Mucosa of rectum (tissue), 2 donors: Measurements from ENCODE around the gene LY6G6C.
"Not testable (repeated sequence)": the region's sequence is repeated elsewhere in the genome, so short reads cannot be mapped to it uniquely, and the experiment has no call there.

Experiments used
- H3K27ac ChIP-seq, 2 donors: one replicate each; pipeline ENCODE4 v1.7.0; 2013; ENCODE audit warnings: inconsistent platforms in 2 of 2, low read depth in 2 of 2, low read length in 2 of 2
- H3K27me3 ChIP-seq, 2 donors: one replicate each; pipeline ENCODE4 v1.7.0; 2013; ENCODE audit warnings: low read length in 2 of 2; ENCODE audit not compliant: control insufficient read depth in 2 of 2, insufficient read depth in 2 of 2
- H3K36me3 ChIP-seq, 2 donors: one replicate each; pipeline ENCODE4 v1.7.0; 2013; ENCODE audit warnings: low read length in 2 of 2; ENCODE audit not compliant: control insufficient read depth in 2 of 2, insufficient read depth in 2 of 2
- H3K4me1 ChIP-seq, 2 donors: one replicate each; pipeline ENCODE4 v1.7.0; 2013; ENCODE audit warnings: low read length in 2 of 2, mild to moderate bottlenecking in 1 of 2; ENCODE audit not compliant: control insufficient read depth in 2 of 2, insufficient read depth in 2 of 2
- H3K4me3 ChIP-seq, 2 donors: one replicate each; pipeline ENCODE4 v1.7.0; 2013; ENCODE audit warnings: low read length in 2 of 2
- H3K9ac ChIP-seq, 2 donors: one replicate each; pipeline ENCODE4 v1.7.0; 2013; ENCODE audit warnings: low read length in 2 of 2, low read depth in 1 of 2, mild to moderate bottlenecking in 1 of 2
- H3K9me3 ChIP-seq, 2 donors: one replicate each; pipeline ENCODE4 v1.7.0; 2013; ENCODE audit warnings: low read length in 2 of 2; ENCODE audit not compliant: control insufficient read depth in 2 of 2
- donor health status: healthy.
- donor health status: Normal muscosa, but diverticular disease.

Gene LY6G6C

DNA sequence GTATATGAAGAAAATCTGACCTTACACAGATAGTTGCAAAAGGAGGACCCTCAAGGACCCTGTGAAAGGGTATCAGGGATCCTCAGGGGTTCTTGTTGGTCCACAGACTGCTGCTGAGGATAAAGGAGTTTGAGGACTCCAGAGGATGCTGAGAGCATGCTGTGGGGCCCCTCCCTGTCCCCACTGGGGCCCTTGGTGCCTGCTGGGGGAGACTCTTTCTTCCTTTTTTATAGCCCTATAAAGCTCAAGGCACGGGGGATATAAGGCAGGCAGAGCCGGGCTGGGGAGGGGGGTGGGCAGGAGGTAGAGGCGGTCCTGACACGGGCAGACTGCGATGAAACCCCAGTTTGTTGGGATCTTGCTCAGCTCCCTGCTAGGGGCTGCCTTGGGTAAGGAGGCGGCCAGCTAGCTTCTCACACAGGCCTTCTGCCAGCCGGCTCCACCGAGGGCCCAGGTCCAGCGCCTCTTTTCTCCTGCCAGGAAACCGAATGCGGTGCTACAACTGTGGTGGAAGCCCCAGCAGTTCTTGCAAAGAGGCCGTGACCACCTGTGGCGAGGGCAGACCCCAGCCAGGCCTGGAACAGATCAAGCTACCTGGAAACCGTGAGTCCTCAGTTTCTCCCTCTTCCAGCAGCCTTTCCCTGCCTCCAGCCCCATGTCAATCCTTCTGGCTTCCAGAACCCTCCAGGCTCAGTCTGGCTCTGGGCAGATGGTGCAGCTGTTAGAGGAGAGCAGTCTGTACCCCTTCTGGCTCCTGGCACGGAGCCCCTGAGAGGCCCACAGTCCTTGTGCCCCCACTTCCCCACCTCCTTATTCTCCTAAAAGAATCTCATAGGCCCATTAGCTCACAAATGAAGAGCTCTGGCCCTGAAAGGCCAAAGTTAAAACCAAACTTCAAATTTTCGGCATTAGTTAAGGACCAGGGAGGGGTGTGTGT is 6.3 kb downstream of the LY6G6C start, which contains the start of gene LY6G6D:
Gene LY6G6D (plus strand): TSS at position 327 of the 937 bp plus-strand sequence. CDS start 8 bp downstream, at position 335.
- H3K4me1 ChIP-seq = peaks cover 29 to 64% of the 10 kb centered on the region in 2 donors
- no peak within 1 kb of the TSS for H3K4me3 ChIP-seq
- no peaks in the 10 kb centered on the region for H3K36me3 ChIP-seq
- no peaks in the 10 kb centered on the region for H3K27me3 ChIP-seq
- peak within 1 kb of the TSS; percentile 61 to 65 for H3K27ac ChIP-seq
- no peaks in the 10 kb centered on the region for H3K9me3 ChIP-seq
- peak within 1 kb of the TSS in 1 of 2 donors; percentile 36 for H3K9ac ChIP-seq

DNA sequence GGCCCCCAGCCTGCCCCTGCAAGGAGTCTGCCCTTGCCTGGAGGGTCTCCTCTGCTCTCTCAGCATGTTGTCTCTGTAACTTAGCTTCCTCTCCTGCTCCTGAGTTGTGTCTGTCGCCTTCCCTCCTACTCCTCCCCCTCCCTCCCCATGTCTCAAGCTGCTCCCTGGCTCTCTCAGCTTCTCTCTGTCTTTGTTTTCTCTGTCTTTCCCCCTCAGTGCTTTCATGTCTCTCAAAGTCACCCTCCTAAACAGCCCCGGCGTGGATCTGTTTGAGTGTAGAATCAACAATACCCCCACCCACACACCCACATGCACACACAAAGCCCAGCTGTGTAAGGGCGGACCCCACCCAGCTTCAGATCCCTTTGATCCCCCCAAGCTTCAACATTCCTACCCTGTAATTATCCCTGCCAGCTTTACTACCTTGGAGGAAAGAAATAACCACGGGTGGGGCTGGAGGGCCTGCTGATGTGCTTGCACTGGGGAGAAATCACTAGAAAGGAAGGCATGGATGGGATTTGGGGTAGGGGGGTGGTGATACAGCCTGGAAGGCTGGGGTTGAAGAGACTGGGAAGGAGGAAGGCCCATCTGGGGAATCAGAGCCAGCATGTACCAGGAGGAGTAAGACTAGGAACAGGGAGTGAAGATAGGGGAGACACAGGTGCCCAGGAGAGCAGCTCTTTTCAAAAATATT is 7.4 kb downstream of the LY6G6C start:
- H3K9ac ChIP-seq = peak overlapping the region in 1 of 2 donors; percentile 36
- H3K27ac ChIP-seq = peak overlapping the region; percentile 61 to 65
- H3K9me3 ChIP-seq = no peaks in the 10 kb centered on the region
- H3K4me1 ChIP-seq = peaks cover 29 to 57% of the 10 kb centered on the region in 2 donors
- H3K27me3 ChIP-seq = no peaks in the 10 kb centered on the region
- no peak overlapping the region for H3K4me3 ChIP-seq
- H3K36me3 ChIP-seq = no peaks in the 10 kb centered on the region

DNA sequence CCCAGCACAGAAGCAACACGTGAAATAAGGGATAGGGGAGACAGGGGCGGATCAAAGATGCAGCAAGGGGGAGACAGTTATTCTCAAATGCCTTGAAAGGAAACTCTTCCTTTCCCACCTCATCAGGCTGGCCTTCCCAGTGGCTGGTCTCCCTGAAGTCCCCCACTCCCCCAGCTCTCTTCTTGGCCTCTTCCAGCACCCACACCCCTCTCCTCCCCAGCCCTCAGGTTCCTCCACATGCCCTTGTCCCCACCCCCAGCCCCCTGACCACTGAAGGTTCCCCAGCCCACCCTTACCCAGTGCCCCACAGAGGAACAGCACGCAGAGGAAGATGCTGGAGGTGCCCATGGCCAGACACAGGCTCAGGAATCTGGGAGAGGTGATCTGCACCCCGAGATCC is 8.1 kb downstream of the LY6G6C start:
- peak overlapping the region in 1 of 2 donors; percentile 36 for H3K9ac ChIP-seq
- H3K4me3 ChIP-seq = no peak overlapping the region
- no peaks in the 10 kb centered on the region for H3K36me3 ChIP-seq
- peak overlapping the region; percentile 61 to 65 for H3K27ac ChIP-seq
- peaks cover 24 to 51% of the 10 kb centered on the region in 2 donors for H3K4me1 ChIP-seq
- H3K9me3 ChIP-seq = no peaks in the 10 kb centered on the region
- H3K27me3 ChIP-seq = no peaks in the 10 kb centered on the region

DNA sequence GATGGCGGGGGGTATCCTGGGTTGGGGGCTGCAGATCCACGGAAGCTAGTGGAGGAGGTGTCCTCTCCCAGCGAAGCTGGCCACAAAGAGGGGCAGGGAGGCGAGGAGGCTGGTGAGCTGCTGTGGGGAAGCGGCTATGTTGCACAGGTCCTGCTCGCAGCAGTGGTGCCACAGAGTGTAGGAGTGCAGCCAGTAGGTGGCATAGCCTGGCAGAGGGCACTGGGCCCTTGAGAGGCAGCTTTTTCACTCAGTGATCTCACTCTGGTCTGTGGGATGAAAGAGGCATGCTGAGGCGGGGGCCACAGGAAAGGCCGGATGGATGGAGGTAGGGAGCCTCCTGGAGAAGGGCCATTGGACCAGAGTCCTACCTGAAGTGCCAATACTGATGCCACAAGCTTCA is 9.2 kb downstream of the LY6G6C start:
- Histone ChIP-seq H3K9me3 (no peaks in the 10 kb centered on the region), H3K4me3 (no peak overlapping the region), H3K4me1 (peaks cover 21 to 39% of the 10 kb centered on the region in 2 donors)

DNA sequence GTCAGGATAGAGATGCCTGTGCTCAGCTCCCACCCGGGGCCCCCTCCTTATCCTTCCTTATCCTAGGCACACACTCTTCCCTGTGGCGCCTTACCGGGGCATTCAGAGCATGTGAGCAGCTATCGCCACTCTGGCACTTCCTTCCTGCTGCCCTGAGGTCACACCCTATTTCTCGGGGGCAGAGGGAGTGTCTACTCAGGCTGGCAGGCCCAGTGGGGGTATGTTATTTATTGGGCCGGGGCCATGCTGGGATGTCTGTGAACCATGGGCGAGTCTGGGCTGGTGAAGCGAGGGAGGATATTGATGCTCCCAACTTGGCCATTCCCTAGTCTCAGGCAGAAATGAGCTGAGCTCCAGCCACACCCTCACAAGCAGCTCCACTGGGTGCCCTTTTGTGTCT is 10.3 kb downstream of the LY6G6C start:
- Histone ChIP-seq H3K4me1 (peaks cover 21 to 37% of the 10 kb centered on the region in 2 donors), H3K9me3 (no peaks in the 10 kb centered on the region), H3K36me3 (no peaks in the 10 kb centered on the region), H3K9ac (peak overlapping the region in 1 of 2 donors; percentile 43), H3K4me3 (no peak overlapping the region), H3K27ac (peak overlapping the region; percentile 52 to 58), H3K27me3 (no peaks in the 10 kb centered on the region)

More for the DNA sequence above, 9.2 kb downstream of the LY6G6C start:
- Histone ChIP-seq H3K27ac (no peak overlapping the region), H3K36me3 (no peaks in the 10 kb centered on the region), H3K9ac (peak overlapping the region in 1 of 2 donors; percentile 8), H3K27me3 (no peaks in the 10 kb centered on the region)

DNA sequence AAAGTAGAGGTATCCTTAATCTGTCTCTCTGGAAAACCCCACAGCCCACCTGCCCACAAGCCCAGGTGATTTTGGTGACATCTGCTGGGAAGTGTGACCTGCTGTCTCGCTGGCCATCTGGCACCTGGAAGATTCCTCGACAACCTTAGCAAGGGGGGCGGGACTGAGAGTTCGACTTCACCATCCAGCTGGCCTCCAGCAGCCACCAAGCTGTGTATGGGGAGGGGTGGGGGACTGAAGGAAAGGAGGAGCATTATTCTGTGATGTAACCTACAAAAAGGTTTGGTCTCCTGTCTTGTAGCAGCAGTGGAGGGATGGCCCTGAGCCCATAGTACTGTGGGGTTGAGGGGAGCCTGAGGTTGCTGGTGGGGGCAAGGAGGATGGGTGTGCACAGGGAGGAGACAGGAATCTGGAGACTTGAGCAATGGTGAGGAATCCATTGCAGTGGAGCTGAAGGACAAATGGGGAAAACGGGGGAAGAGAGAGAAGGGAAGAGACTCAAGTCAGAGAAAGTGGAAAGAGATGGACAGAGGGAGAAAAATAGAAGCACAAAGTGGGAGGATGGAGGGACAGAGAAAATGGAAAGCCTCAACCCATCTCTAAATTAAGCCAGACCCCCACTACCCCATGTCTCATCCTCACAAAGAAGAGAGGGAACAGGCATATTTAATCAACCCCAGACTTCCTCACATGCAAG is 10.9 kb downstream of the LY6G6C start:
- Histone ChIP-seq H3K27me3 (no peaks in the 10 kb centered on the region), H3K4me3 (no peak overlapping the region), H3K9ac (peak overlapping the region in 1 of 2 donors; percentile 43), H3K27ac (peak overlapping the region; percentile 17 to 58), H3K4me1 (peaks cover 21 to 37% of the 10 kb centered on the region in 2 donors), H3K36me3 (no peaks in the 10 kb centered on the region), H3K9me3 (no peaks in the 10 kb centered on the region)

- not testable (repeated sequence) for H3K27ac ChIP-seq, H3K9ac ChIP-seq, H3K36me3 ChIP-seq, H3K9me3 ChIP-seq, H3K4me3 ChIP-seq, H3K27me3 ChIP-seq
- peaks cover 17 to 27% of the 10 kb centered on the region in 2 donors for H3K4me1 ChIP-seq
Observed at GRCh38 chr6:31709157-31709556, 12.4 kb downstream of the LY6G6C start.

DNA sequence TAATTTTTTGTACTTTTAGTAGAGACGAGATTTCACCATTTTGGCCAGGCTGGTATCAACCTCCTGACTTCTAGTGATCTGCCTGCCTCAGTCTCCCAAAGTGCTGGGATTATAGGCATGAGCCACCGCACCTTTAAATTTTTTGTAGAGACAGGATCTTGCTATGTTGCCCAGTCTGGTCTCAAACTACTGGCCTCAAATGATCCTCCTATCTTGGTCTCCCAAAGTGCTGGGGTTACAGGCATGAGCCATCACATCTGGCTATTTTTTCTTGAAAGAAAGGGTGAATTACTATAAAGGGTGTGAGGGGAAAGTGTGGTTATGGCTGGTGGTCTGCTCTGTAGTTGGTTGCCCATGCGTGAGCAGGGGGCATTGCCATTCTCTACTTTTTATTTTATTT is 13.3 kb downstream of the LY6G6C start:
- Histone ChIP-seq H3K36me3 (no peaks in the 10 kb centered on the region), H3K4me1 (peaks cover 11 to 20% of the 10 kb centered on the region in 2 donors), H3K9me3 (no peaks in the 10 kb centered on the region), H3K27ac (no peak overlapping the region), H3K9ac (no peak overlapping the region), H3K4me3 (no peak overlapping the region), H3K27me3 (no peaks in the 10 kb centered on the region)

DNA sequence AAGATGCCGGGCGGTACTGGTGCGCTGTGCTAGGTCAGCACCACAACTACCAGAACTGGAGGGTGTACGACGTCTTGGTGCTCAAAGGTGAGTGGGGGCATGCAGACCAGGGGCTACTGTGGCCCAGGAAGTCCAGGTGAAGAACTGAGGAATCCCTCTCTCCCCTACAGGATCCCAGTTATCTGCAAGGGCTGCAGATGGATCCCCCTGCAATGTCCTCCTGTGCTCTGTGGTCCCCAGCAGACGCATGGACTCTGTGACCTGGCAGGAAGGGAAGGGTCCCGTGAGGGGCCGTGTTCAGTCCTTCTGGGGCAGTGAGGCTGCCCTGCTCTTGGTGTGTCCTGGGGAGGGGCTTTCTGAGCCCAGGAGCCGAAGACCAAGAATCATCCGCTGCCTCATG is 13.8 kb downstream of the LY6G6C start:
- Histone ChIP-seq H3K4me1 (peaks cover 11 to 19% of the 10 kb centered on the region in 2 donors), H3K9me3 (no peaks in the 10 kb centered on the region), H3K4me3 (no peak overlapping the region), H3K9ac (no peak overlapping the region), H3K27ac (no peak overlapping the region), H3K27me3 (no peaks in the 10 kb centered on the region), H3K36me3 (no peaks in the 10 kb centered on the region)
